EH (cell line): ENCODE measurements around the gene WNT8B.

Experiments used
- DNase-seq: peaks from one replicate; pipeline ENCODE4 v3.0.0-alpha.2; 2015; ENCODE audit warnings: low read depth

WNT8B gene

GRCh38 chr10:100483876-100484666 is 21.3 kb downstream of the WNT8B start:
- no peak for DNase-seq

- peak; percentile 29 for DNase-seq
These were observed 22.6 kb downstream of the WNT8B start for GRCh38 chr10:100485366-100485765.

- no peak for DNase-seq
These were observed 23.1 kb downstream of the WNT8B start for GRCh38 chr10:100485801-100486495.

- DNase-seq, result no peak
These were observed 24.7 kb downstream of the WNT8B start for GRCh38 chr10:100487529-100487928.

- DNase-seq, result no peak
These were observed 26.6 kb downstream of the WNT8B start for GRCh38 chr10:100489396-100489795.

GRCh38 chr10:100490531-100490930 is 27.7 kb downstream of the WNT8B start:
- no peak for DNase-seq

GRCh38 chr10:100496567-100496966 is 33.8 kb downstream of the WNT8B start:
- DNase-seq, result no peak

GRCh38 chr10:100498059-100498458 is 35.2 kb downstream of the WNT8B start:
- no peak for DNase-seq

GRCh38 chr10:100501423-100501822 is 38.6 kb downstream of the WNT8B start:
- DNase-seq, result peak; percentile 36

- peak; percentile 41 for DNase-seq
These were observed 40.2 kb downstream of the WNT8B start for GRCh38 chr10:100502926-100503494.

- peak; percentile 90 for DNase-seq
These were observed 41.3 kb downstream of the WNT8B start for GRCh38 chr10:100504096-100504495.

- DNase-seq, result no peak
These were observed 42.4 kb downstream of the WNT8B start for GRCh38 chr10:100505164-100505563.

- peak; percentile 88 for DNase-seq
These were observed 44.0 kb downstream of the WNT8B start for GRCh38 chr10:100506596-100507356.

GRCh38 chr10:100507357-100507732 is 44.5 kb downstream of the WNT8B start:
- no peak for DNase-seq

- DNase-seq, result no peak
These were observed 45.5 kb downstream of the WNT8B start for GRCh38 chr10:100508266-100508665.

GRCh38 chr10:100508691-100509150 is 45.9 kb downstream of the WNT8B start:
- peak; percentile 74 for DNase-seq

- DNase-seq, result no peak
These were observed 46.5 kb downstream of the WNT8B start for GRCh38 chr10:100509241-100509840.

- DNase-seq, result no peak
These were observed 47.9 kb downstream of the WNT8B start for GRCh38 chr10:100510533-100511308.

- no peak for DNase-seq
These were observed 52.8 kb downstream of the WNT8B start for GRCh38 chr10:100515612-100516011.

- DNase-seq, result peak; percentile 20
These were observed 54.0 kb downstream of the WNT8B start for GRCh38 chr10:100516847-100517246.

GRCh38 chr10:100518761-100519241 is 56.0 kb downstream of the WNT8B start:
- DNase-seq, result peak; percentile 73
